ENCODE measurements around the gene CLPTM1L.
"Not testable (repeated sequence)": the region's sequence is repeated elsewhere in the genome, so short reads cannot be mapped to it uniquely, and the experiment has no call there.

CLPTM1L gene

DNA sequence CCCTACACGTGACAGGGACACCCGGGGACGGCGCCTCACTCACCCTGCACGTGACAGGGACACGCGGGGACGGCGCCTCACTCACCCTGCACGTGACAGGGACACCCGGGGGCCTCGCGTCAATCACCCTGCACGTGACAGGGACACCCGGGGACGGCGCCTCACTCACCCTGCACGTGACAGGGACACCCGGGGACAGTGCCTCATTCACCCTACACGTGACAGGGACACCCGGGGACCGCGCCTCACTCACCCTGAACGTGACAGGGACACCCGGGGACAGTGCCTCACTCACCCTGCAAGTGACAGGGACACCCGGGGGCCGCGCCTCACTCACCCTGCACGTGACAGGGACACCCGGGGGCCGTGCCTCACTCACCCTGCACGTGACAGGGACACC lies 55.3 kb downstream of the CLPTM1L start:
- DNase-seq (ENCODE audit: low read depth in 2 of 2), result not testable (repeated sequence)

- DNase-seq (ENCODE audit: low read depth in 2 of 2), result no peak
These were observed 56.2 kb downstream of the CLPTM1L start for GRCh38 chr5:1288439-1289335.

DNA sequence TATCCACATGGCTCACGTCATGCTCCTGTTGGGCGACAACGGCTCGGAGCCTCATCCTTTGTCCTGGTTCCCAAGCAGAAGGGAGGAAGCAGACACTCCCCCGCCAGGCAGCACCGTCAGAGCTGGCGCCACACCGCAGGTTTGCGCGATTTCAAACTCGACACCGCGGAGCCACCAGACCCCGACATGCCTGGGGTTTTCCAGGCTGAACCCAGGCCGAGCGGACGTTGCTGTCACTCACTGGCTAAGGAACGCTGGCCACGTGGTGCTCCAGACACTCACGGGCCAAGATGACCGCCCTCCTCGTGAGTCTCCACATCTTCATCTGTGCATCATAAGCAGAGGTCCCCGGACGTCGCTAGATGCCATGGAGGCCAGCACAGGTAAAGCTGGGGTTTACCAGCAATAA lies 59.0 kb downstream of the CLPTM1L start:
- no peak for DNase-seq (ENCODE audit: low read depth in 2 of 2)

DNA sequence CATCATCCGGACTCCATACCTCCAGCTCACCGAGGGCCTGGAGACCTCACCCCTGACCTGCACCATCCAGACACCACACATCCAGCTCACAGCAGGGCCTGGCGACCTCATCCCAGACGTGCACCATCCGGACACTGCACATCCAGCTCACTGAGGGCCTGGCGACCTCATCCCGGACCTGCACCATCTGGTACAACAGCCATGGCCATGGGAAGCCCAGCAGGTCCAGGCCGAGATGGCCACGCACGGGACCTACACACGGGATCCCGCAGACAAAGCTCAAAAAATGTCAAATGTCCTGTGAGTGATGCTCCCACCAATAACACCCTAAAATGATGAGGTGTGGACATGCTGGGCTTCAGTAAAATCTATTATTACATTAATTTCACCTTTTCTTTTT lies 59.8 kb downstream of the CLPTM1L start:
- DNase-seq (ENCODE audit: low read depth in 2 of 2), result no peak

DNA sequence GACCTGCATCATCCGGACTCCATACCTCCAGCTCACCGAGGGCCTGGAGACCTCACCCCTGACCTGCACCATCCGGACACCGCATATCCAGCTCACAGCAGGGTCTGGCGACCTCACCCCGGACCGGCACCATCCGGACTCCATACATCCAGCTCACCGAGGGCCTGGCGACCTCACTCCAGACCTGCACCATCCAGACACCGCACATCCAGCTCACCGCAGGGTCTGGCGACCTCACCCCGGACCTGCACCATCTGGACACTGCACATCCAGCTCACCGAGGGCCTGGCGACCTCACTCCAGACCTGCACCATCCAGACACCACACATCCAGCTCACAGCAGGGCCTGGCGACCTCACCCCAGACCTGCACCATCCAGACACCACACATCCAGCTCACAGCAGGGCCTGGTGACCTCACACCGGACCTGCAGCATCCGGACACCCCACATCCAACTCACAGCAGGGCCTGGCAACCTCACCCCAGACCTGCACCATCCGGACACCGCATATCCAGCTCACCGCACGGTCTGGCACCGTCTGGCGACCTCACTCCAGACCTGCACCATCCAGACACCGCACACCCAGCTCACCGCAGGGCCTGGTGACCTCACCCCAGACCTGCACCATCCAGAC lies 60.4 kb downstream of the CLPTM1L start:
- DNase-seq (ENCODE audit: low read depth in 2 of 2), result not testable (repeated sequence)

- DNase-seq (ENCODE audit: low read depth in 2 of 2), result not testable (repeated sequence)
These were observed 61.2 kb downstream of the CLPTM1L start for GRCh38 chr5:1283729-1284041.

DNA sequence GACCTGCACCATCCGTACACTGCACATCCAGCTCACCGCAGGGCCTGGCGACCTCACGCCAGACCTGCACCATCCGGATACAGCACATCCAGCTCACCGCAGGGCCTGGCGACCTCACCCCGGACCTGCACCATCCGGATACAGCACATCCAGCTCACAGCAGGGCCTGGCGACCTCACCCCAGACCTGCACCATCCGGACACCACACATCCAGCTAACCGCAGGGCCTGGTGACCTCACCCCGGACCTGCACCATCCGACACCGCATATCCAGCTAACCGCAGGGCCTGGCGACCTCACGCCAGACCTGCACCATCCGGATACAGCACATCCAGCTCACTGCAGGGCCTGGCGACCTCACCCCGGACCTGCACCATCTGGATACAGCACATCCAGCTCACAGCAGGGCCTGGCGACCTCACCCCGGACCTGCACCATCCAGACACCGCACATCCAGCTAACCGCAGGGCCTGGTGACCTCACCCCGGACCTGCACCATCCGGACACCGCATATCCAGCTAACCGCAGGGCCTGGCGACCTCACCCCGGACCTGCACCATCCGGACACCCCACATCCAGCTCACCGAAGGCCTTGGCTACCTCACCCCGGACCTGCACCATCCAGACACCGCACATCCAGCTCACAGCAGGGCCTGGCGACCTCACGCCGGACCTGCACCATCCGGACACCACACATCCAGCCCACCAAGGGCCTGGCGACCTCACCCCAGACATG lies 61.7 kb downstream of the CLPTM1L start:
- not testable (repeated sequence) for DNase-seq (ENCODE audit: low read depth in 2 of 2)

DNA sequence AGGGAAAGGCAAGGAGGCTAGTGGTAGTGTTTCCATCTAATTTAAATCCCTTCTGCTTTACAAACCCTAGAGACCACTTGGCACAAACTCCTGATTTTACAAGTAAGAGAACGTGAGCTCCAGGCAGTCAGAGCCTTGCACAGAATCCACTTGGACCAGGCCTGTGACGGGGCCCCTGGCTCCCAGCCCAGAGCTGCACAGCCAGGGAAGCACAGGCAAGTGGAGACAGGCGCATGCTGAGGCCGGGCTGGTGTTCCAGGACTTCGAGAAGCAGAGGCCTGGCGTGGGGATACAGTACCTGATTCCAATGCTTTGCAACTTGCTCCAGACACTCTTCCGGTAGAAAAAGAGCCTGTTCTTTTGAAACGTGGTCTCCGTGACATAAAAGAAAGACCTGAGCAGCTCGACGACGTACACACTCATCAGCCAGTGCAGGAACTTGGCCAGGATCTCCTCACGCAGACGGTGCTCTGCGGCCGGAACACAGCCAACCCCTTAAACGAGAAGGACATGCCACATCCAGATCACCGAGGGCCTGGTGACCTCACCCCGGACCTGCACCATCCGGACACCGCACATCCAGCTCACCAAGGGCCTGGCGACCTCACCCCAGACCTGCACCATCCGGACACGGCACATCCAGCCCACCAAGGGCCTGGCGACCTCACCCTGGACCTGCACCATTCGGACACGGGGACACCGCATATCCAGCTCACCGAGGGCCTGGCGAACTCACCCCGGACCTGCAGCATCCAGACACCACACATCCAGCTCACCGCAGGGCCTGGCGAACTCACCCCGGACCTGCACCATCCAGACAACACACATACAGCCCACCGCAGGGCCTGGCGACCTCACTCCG lies 62.5 kb downstream of the CLPTM1L start:
- DNase-seq (ENCODE audit: low read depth in 2 of 2), result no peak

DNA sequence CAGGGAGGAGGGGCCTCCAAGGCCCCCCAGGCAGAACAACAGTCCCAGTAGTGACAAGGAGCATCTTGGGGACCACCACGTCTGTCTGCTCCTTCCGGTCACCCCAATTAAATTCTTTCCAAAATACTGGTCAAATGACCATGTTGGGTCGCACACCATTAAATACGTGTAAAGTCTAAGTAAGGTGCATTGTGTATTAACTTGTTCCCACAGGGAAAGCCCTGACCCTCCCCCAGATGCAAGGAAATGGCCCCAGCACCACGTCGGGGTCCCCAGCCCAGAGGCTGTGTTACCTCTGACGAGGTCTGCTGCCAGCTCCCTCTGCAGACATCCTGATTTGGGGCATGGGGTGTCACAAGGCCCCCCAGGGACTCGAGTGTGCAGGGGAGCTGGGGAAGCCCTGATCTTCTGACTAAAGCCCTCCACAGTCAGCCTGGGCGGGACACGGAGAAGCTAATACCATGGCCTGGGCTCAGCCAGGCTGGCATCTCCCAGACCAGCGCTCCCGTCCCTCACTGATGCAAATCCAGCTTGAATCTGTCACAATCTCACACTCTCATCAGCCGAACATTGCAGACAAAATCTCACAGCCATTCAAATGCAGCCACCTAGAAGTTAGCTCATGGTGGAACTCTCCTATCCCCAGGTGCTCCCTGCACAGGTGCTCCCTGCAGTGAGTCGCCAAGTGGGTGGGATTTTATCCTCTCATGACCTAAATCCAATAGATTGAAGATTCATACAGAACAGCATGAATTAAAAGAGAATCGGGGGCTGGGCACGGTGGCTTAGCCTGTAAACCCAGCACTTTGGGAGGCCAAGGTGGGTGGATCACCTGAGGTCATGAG lies 63.6 kb downstream of the CLPTM1L start:
- no peak for DNase-seq (ENCODE audit: low read depth in 2 of 2)

- no peak for DNase-seq (ENCODE audit: low read depth in 2 of 2)
These were observed 64.5 kb downstream of the CLPTM1L start for GRCh38 chr5:1280177-1281037.

DNA sequence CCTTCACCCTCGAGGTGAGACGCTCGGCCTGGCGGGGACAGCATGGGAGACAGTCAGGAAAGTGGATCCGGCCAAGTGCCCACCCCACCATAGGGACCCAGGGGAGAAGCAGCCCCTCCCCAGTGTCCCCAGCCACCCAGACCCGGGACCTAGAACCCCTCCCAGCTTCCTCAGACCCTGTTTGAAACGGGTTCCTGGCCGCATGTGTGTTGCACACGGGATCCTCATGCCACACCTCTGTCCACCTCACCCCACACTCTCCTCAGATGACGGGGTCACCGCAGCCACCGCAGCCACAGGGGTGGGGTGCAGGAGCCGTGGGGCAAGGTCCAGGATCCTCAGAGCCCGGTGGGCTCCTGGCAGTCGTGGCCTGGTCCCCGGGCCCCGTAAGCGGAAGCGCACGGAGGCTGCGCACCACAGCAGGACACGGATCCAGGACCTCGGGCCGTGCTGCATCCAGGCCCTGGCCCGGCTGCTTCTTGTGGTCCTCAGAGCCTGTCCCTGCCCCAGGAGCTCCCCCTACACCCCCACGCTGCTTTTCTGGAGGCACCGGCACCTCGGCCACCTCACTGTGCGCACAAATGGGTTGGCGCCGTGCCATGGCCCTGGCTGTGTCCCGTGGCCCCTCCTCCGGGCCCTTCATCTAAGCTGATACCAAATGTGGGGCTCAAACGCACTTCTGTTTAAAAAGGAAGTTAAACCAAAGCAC lies 65.3 kb downstream of the CLPTM1L start:
- no peak for DNase-seq (ENCODE audit: low read depth in 2 of 2)

GRCh38 chr5:1278656-1279442 lies 66.0 kb downstream of the CLPTM1L start:
- no peak for DNase-seq (ENCODE audit: low read depth in 2 of 2)

DNA sequence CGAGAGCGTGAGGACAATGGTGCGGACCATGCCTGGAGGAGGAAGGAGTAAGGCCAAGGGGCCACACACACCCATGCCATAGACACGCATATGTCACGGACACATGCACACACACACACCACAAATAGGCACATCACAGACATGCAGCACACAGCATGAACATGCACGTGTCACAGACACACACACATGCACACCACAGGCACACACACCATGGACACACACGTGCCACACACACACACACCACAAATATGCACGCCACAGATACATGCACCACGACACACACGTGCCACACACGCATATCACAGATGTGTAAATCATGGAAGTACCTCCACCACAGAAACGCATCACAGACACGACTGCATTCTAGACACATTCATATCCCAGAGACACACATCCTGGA lies 66.7 kb downstream of the CLPTM1L start:
- DNase-seq (ENCODE audit: low read depth in 2 of 2), result no peak

GRCh38 chr5:1277781-1278180 lies 67.1 kb downstream of the CLPTM1L start:
- DNase-seq (ENCODE audit: low read depth in 2 of 2), result no peak

DNA sequence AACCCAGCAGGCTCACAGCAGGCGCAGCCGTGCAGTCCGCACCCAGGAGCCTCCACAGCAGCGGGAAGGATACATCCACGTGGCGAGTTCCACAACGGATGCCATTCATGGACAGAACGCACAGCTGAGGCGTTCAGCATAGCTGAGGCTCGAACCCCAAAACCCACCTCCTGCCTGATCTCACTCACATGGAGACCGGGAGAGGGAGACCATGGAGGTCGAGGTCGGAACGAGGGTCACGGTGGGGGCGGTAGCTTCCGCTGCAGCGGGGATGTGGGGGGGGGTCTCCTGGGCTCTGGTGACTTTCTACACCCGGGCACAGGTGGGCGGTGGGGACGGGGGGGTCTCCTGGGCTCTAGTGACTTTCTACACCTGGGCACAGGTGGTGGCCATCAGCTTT lies 67.6 kb downstream of the CLPTM1L start:
- DNase-seq (ENCODE audit: low read depth in 2 of 2), result no peak

- DNase-seq (ENCODE audit: low read depth in 2 of 2), result no peak
These were observed 68.0 kb downstream of the CLPTM1L start for GRCh38 chr5:1276930-1277329.

DNA sequence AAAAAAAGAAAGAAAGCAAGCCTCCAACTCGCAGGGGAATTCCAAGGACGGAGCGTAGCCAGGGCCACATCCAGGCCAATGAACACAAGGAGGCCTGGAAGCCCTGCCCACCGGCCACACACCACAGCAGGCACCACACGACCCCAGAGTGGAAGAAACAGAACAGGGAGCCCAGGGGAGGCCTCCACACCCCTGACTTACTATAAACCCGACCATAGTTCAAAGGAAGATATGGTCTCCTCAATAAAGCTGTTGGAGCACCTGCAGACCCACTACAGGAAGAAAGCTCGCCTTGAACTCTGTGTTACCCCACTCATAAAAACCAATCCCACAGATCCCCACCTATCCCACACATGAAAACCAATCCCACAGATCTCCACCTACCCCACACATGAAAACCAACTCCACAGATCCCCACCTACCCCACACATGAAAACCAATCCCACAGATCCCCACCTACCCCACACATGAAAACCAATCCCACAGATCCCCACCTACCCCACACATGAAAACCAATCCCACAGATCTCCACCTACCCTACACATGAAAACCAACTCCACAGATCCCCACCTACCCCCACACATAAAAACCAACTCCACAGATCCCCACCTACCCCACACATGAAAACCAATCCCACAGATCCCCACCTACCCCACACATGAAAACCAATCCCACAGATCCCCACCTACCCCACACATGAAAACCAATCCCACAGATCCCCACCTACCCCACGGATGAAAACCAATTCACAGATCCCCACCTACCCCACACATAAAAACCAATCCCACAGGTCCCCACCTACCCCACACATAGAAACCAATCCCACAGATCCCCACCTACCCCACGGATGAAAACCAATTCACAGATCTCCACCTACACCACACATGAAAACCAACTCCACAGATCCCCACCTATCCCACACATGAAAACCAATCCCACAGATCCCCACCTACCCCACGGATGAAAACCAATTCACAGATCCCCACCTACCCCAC lies 69.2 kb downstream of the CLPTM1L start:
- DNase-seq (ENCODE audit: low read depth in 2 of 2), result not testable (repeated sequence)
